ENCODE results near the gene BNIP5. TPM values are rescaled to one million over a fixed set of nuclear protein-coding genes. Genes with fewer than 3 reads are reported as not detected.
"Not testable (repeated sequence)": the region's sequence is repeated elsewhere in the genome, so short reads cannot be mapped to it uniquely, and the experiment has no call there.

BNIP5 gene
- total RNA-seq, 1 experiment from 2014 or later, result not detected

DNA sequence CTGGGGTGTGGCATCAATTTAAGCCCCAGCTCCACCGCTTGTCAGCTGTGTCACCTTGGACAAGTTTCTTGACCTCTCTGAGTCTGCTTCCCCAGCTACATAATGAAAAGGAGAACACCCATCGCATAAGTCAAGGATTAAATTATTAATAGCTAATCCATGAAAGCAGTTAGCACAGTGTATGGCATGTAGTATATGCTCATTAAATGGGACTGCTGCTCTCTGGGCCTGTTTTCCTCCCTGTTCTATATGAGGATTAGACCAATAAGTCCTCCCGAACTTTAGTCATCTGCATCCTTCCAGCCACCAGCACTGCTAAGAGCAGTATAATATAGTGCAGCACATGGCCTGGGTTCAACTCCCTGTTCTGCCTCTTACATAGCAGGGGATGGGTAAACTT lies 31.1 kb upstream of the BNIP5 start:
- no peak for DNase-seq (ENCODE audit: low read depth)

- no peak for DNase-seq (ENCODE audit: low read depth)
Measured at GRCh38 chr6:36364669-36365479, 28.2 kb upstream of the BNIP5 start.

GRCh38 chr6:36364061-36364635 lies 27.5 kb upstream of the BNIP5 start:
- not testable (repeated sequence) for DNase-seq (ENCODE audit: low read depth)

DNA sequence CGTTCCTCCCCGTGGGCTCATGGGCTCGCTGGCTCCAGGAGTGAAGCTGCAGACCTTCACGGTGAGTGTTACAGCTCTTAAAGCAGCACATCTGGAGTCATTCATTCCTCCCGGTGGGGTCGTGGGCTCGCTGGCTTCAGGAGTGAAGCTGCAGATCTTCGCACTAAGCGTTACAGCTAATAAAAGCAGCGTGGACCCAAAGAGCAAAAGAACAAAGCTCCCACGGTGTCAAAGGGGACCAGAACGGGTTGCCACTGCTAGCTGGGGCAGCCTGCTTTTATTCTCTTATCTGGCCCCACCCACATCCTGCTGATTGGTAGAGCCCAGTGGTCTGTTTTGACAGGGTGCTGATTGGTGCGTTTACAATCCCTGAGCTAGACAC lies 26.7 kb upstream of the BNIP5 start:
- DNase-seq (ENCODE audit: low read depth), result not testable (repeated sequence)

GRCh38 chr6:36362551-36363370 lies 26.1 kb upstream of the BNIP5 start:
- no peak for DNase-seq (ENCODE audit: low read depth)

- no peak for DNase-seq (ENCODE audit: low read depth)
Measured at GRCh38 chr6:36361071-36361470, 24.4 kb upstream of the BNIP5 start.

- peak; percentile 71 for DNase-seq (ENCODE audit: low read depth)
Measured at GRCh38 chr6:36360241-36361054, 23.8 kb upstream of the BNIP5 start.

- peak; percentile 71 for DNase-seq (ENCODE audit: low read depth)
Measured at GRCh38 chr6:36358226-36358915, 21.7 kb upstream of the BNIP5 start.

DNA sequence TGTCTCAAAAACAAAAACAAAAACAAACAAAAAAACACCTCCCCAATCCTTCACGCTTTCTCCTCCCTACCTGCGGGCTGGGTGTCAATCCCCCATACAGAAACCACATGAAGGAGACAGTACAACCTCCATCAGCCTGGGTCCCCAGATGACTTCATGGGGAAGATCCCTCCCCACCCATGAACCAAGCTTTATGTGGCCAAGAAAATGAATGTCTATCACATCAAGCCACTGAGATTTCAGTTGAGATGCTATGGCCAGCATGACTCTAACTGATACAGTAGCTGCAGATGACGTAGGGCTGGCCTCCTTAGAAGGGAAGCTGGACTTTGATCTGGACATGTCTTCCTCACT lies 21.2 kb upstream of the BNIP5 start:
- no peak for DNase-seq (ENCODE audit: low read depth)

- peak; percentile 43 for DNase-seq (ENCODE audit: low read depth)
Measured at GRCh38 chr6:36355819-36356218, 19.1 kb upstream of the BNIP5 start.

DNA sequence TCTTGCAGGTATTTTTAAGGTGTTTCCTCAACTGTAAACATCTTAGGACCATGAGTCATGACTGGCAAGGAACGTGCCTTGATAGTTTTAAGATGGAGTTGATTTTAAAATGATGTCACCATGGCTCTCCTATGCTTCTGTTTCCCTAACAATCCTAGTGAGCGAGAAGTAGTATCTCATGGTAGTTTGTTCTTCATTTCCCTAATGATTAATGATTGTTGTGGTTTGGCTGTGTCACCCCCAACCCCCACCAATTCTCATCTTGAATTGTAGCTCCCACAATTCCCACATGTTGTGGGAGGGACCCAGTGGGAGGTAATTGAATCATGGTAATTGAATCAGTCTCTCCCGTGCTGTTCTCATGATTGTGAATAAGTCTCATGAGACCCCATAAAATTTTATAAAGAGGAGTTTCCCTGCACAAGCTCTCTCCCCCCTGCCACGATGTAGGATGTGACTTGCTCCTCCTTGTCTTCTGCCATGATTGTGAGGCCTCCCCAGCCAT lies 16.8 kb upstream of the BNIP5 start:
- no peak for DNase-seq (ENCODE audit: low read depth)

- DNase-seq (ENCODE audit: low read depth), result no peak
Measured at GRCh38 chr6:36352477-36353157, 15.9 kb upstream of the BNIP5 start.

DNA sequence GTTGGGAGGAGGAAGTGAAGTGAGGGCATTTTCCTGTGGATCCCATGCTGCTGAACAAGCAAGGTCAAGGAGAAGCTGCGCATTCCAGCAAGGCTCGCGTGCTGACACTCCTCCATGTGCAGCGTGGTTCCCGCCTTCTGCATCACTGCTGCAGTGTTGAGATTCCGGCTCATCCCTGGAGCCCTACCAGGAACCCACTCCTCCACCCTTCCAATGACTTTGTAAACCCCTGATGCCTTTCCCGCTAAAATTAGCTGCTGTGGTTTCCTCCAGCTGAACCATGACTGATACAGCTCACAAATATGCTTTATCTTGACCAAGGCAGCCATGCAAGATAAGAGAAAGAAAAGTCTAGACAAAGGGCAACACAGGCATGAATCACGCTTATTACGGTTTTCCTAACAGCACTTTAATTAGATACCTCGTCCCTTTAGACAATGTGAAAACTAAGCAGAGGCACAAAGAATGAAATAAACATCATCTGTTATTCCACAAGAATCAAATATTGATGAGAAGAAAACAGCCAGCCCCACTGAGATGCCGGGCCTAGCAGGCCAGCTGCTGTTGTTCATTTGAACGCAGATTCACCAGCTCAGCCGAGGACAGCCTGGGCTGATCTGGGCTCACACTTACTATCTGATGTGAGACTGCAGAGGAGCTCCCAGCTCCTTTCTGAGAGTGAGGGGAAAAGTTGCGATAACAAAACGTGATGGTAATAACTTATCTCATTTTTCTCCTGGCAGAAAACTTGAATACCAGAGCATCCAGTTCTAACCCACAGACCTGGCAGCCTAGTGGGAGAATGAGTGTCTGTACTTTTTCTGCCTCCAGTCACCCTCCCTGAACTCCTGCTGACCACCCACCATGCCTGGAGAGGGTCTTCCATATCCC lies 14.2 kb upstream of the BNIP5 start:
- peak; percentile 94 for DNase-seq (ENCODE audit: low read depth)

GRCh38 chr6:36350082-36350481 lies 13.4 kb upstream of the BNIP5 start:
- no peak for DNase-seq (ENCODE audit: low read depth)

DNA sequence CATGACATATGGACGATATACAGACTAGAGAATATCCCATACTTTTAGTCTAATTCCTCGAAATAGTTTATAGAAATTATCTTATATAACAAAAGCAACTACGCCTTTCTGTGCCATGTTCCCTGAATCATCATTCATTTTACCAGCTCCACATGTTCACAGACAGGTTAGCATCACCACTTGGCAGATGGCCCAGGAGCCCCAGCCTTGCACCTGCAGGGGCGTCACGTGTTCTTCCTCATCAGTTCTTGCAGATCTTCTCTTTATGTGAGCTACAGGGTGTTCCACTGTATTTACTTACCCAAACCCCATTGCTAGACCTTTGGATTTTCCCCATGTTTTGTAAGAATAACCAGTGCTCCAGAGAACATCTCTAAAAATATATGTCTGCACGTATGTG lies 12.6 kb upstream of the BNIP5 start:
- no peak for DNase-seq (ENCODE audit: low read depth)

- DNase-seq (ENCODE audit: low read depth), result no peak
Measured at GRCh38 chr6:36347621-36348020, 10.9 kb upstream of the BNIP5 start.

DNA sequence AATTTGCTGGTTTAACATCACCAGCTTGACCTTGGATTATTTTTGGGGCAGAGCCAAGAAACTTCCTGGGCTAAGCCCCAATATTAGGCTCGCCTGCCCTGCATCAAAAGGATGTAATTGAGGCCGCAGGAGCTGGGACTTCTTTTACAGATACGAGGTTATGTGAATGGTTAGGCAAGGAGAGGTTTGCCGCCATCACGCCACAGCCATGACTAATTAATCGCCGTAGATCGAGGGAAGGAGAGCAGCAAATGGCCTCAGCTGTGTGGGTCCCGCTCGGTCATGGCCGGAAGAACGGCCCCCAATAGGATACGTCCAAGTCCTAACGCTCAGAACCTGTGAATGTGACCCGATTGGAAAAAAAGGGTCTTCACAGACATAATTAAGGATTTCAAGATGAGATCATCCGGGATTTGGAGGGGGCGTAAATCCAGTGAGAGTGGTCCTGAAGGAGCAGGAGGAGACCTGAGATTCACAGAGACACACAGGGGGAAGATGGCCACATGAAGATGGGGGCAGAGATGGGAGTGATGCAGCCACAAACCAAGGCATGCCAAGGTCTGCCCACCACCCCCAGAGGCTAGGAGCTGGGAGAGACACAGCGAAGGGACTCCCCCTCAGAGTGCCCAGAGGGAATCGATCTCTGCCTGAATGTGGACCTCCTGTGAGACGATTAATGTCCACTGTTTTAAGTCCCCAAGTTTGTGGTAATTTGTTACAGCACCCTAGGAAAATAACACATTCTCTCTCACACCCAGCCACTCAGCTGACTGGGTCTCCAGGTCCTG lies 10.0 kb upstream of the BNIP5 start:
- DNase-seq (ENCODE audit: low read depth), result no peak

DNA sequence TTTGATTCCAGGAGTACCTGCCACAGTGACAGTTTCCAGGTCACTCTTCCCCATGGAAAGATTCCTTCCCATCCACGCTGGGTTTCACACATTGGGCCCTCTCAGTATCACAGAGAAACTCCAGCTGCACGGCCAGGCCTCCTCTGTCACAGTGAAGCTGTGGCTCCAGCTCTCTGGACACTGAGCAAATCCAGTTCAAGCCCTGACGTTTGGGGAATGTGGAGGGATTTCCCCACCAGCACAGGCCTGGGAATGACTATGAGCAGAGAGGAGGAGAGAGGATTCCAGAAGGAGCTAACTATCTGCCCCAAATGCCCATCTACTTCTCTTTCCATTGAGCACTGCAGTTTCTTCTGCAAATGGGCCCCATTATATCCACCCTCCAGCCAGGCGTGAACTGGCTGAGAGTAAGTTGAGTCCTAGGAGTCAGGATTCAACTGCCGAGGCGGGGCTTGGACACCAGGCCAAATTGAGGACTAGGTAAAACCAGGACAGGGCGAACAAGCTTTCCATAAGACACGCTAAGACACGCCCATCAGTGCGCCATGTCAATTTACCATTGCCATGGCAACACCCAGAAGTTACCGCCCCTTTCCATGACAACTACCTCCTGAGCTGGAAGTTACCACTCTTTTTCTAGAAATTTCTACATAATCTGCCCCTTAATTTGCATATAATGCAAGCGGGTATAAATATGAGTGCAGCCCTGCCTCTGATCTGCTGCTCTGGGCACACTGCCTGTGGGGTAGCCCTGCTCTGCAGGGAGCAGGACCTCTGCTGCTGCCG lies 9.2 kb upstream of the BNIP5 start:
- DNase-seq (ENCODE audit: low read depth), result no peak

Measured in RPMI7951 (cell line).